A549 treated with CpdA at 1 μM for 4 hours (cell line): Measurements from ENCODE around the gene TMPRSS11E. TPM values are rescaled to one million over a fixed set of nuclear protein-coding genes. Genes with fewer than 3 reads are reported as not detected.

Experiments used
- total RNA-seq: library from RNA; stranded (reverse); fragments of 200-300 nt; extraction: Qiagen RNA extraction; gene quantifications from 5 replicates; pipeline ENCODE4 v1.2.3, GENCODE V29; 2022; ENCODE audit warnings: low read depth

Gene TMPRSS11E, protein sequence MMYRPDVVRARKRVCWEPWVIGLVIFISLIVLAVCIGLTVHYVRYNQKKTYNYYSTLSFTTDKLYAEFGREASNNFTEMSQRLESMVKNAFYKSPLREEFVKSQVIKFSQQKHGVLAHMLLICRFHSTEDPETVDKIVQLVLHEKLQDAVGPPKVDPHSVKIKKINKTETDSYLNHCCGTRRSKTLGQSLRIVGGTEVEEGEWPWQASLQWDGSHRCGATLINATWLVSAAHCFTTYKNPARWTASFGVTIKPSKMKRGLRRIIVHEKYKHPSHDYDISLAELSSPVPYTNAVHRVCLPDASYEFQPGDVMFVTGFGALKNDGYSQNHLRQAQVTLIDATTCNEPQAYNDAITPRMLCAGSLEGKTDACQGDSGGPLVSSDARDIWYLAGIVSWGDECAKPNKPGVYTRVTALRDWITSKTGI
- total RNA-seq: not detected in 5 replicates

DNA sequence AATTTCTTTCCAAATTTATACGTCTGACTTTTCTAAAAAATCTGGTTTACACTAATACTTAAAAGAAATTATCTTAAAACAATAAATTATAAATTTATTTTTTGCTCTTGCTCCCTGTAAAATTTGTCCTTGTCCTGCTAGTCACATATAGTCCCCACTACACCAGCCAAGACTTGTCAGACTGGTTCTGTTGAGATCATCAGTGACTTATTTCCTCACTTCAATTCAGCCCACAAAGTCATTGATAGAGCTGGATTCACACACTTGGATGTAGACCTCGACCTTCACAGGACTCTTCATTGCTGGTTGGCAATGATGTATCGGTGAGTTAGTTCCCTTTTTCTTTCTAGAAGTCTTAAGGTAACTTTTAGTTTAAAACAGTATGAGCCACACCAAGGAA is at the start of gene TMPRSS11E:
TSS of gene TMPRSS11E (plus strand) at position 263 of the 400 bp plus-strand sequence. CDS start at position 313, 50 bp downstream.

Other genes starting within 250 kb of the TMPRSS11E start
- not detected in 5 replicates for gene TMPRSS11B, start 201.8 kb upstream of the TMPRSS11E start, total RNA-seq
- gene YTHDC1, start 97.4 kb upstream of the TMPRSS11E start, total RNA-seq: 30.0 to 44.4 TPM (median 33.7 TPM) in 5 replicates
- gene UGT2B17, start 128.9 kb downstream of the TMPRSS11E start, total RNA-seq: not detected in 5 replicates
- gene UGT2B15, start 223.2 kb downstream of the TMPRSS11E start, total RNA-seq: 0.07 to 0.14 TPM (median 0.13 TPM) in 4 of 5 replicates, not detected in the other